GM21381 (cell line): ENCODE results near the gene GCH1.
"Not testable (repeated sequence)": the region's sequence is repeated elsewhere in the genome, so short reads cannot be mapped to it uniquely, and the experiment has no call there.

Experiments
- ATAC-seq: cut with Tn5 transposase; IDR thresholded peaks from one replicate; pipeline ENCODE4 v1.9.1; 2021; ENCODE audit warnings: mild to moderate bottlenecking, moderate library complexity; ENCODE audit not compliant: unreplicated experiment

The GCH1 gene

GRCh38 chr14:54908973-54909372 is 6.3 kb upstream of the GCH1 start:
- not testable (repeated sequence) for ATAC-seq

GRCh38 chr14:54908190-54908589 is 5.6 kb upstream of the GCH1 start:
- no peak for ATAC-seq

DNA sequence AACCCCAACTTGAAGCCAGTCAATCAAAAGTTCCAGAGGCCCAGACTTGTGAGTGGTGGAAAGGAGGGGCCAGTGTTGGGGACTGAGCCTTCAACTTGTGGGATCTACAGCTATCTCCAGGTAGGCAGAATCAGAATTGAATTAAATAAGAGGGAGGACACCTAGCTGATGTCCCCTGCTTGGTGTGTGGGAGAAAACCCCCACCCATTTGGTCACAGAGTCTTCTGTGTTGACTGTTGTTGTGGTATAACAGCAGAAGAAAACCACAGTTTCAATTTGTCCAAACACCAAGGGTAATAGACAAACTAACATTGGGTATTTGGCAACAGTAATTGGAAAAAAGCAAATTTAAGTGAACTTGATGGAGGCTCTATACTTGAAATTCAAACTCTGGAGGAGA is 3.4 kb upstream of the GCH1 start:
- ATAC-seq = no peak

DNA sequence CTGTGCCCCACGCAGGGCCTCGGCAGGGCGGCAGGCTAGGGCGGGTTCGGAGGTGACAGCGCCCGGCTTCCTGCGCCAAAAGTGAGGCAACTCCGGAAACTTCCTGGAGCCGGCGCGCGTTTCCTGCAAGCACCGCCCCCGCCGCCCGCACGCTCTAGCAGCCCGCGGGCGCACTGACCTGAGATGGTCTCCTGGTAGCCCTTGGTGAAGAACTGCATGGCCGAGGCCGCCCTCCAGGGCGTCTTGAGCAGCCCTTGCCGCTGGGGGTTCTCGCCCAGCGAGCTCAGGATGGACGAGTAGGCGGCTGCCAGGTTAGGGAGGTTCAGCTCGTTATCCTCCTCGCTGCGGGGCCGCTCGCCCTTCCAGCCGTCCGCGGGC is 494 bp downstream of the GCH1 start:
- ATAC-seq = peak; percentile 44

- ATAC-seq = no peak
Observed at GRCh38 chr14:54901380-54902142, 1.1 kb downstream of the GCH1 start.

DNA sequence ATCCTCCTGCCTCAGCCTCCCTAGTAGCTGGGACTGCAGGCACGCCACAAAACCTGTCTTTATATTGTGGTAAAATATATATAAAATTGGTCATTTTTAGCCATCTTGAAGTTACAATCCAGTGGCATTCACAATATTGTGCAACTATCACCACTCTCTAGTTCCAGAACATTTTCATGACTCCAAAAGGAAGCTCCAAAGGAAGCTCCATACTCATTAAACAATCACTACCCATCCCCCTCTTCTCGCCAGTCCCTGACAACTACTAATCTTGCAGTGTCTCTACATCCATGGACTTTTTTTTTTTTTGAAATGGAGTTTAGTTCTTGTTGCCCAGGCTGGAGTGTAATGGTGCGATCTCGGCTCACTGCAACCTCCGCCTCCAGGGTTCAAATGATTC is 3.1 kb downstream of the GCH1 start:
- no peak for ATAC-seq

GRCh38 chr14:54897809-54898555 is 4.6 kb downstream of the GCH1 start:
- ATAC-seq = not testable (repeated sequence)

DNA sequence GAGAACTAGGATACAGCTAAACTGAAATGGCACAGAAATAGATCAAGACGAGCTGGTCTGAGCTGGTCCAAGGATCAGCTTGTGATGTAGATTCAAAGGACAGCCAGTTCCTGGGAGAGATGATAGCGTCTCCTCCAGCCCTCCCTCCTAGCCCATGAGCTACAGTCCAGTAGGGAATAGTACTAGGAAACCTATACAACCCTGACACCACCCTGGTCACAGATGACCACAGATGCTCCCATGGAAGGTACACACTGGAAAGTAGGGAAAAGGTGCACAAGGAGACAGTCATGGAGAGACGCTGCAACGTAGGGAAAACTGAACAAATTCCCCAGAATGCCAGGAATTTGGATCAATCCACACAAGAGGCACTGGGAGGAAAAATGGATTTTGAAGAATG is 6.9 kb downstream of the GCH1 start:
- ATAC-seq = no peak

DNA sequence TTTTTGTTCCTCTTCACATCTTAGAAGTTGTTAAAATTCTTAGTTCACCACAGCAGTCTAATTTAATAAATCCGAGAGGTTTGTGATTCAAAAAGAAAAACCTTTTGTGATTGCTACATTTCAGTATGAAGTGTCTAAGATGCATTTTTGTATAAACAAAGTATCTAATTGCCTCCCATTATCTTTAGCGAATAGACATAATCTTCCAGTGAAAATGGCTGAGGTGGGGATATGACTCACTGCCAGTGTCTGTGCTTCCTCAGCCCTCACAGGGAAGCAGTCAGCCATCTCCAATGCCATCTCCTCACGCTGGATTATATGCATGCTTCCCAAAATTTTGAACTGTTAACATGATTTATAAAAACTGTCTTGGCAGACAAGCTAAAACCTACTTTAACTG is 7.6 kb downstream of the GCH1 start:
- ATAC-seq = no peak

GRCh38 chr14:54893151-54893760 is 9.4 kb downstream of the GCH1 start:
- ATAC-seq = no peak

DNA sequence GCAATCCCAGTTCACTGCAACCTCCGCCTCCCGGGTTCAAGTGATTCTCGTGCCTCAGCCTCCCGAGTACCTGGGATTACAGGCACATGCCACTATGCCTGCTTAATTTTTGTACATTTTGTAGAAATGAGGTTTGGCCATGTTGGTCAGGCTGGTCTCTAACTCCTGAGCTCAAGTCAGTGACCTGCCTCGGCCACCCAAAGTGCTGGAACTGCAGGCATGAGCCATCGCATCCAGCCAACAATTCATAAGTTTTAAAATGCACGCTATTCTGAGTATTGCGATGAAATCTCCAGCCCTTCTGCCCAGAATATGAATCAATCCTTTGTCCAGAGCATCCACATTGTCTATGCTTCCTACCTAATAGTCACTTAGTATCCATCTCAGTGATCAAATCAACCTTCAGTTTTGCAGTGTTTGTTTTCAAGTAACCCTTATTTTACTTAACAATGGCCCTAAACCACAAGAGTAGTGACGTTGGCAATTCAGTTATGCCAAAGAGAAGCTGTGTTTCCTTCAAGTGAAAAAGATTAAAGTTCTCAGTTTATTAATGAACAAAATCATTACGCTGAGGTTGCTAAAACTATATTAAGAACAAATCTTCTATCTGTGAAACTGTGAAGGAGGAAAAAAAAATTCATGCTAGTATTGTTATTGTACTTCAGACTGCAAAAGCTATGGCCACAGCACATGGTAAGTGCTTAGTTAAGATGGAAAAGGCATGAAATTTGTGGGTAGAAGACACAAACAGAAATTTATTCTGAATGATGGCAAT is 11.0 kb downstream of the GCH1 start:
- ATAC-seq = no peak

DNA sequence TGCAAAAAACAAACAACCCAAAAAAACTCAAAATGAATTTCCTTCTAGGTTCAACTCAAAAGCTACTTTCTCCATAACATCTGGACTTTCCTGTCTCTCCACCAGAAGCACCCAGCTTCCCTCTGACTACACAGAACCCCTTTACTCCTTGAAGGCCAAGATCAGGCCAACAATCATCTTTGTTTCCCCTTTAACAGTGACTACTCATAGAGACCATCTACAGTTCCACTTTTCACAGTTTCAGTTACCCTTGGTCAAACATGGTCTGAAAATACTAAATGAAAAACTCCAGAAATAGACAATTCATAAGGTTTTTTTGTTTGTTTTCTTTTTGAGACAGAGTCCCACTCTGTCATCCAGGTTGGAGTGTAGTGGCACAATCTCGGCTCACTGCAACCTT is 11.8 kb downstream of the GCH1 start:
- peak; percentile 74 for ATAC-seq

- no peak for ATAC-seq
Observed at GRCh38 chr14:54889919-54890318, 12.7 kb downstream of the GCH1 start.

DNA sequence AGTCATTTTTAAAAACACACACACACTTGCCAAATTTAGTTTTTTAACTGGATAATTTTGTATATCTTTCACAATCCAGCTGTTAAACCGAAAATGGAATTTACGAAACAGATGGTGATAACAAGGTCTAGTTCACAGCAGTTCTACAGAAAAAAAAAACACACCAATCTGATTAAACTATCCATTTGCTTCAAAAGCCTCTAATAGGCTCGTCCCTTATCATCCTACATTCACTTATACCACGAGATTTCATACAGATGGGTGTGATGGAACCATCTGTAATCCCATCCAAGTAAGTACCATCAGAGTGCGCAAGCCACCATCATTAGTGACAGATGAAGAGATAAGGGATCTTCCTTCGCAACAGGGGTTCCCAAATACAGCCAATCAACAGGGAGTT is 20.1 kb downstream of the GCH1 start:
- no peak for ATAC-seq

DNA sequence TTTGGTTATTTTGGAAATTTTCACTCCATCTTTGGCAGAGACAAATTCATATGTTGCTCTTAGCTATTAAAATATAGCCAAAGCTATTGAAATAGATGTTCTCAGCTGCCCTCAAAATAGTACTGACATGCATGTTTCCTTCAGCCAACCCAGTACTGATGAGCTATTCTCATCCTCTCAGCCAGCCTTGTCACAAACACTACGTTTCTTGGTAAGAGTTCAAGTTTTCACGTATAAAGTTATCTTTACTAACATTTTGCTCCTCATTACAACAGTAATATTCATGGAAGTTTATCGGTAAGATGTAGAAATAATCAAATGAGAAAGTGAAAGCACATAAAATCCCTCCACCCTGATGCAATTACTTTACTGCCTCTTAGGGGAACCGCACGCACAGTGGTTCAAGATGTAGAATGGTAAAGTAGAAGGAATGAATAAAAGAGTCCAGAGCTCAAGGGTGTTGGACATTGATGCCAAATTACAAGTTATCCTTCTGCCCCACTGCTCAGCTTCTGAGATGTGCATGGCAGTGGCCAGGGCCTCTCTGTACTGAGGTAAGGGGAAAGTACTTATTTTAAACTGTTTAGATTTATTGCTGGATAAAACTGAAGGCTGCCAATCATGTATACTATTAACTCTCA is 20.7 kb downstream of the GCH1 start:
- ATAC-seq = peak; percentile 45

DNA sequence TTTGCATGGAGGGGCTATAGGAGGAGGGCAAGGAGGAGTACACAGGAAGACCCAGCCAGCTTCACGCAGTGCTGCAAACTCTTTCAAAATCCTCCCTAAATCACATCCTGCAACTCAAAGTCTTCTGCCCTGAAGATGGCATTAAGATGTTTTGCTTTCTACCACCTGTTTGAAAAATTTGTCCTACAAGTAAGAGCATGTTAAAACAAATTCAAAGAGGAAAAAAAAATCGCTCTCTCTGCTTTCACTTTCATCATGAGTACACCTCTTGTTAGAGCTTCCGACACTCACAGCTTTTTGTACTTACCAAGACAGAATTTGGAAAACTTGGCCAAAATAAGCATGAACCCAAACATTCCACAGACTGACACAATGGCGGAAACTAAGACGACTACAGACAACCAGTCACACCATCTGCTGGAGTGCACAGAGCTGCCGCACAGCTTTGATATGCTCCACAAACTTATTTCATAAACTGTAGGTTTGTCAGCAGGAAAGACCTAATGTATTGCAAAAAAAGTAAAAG is 21.3 kb downstream of the GCH1 start:
- ATAC-seq = peak; percentile 60

GRCh38 chr14:54877703-54878021 is 25.0 kb downstream of the GCH1 start:
- no peak for ATAC-seq

DNA sequence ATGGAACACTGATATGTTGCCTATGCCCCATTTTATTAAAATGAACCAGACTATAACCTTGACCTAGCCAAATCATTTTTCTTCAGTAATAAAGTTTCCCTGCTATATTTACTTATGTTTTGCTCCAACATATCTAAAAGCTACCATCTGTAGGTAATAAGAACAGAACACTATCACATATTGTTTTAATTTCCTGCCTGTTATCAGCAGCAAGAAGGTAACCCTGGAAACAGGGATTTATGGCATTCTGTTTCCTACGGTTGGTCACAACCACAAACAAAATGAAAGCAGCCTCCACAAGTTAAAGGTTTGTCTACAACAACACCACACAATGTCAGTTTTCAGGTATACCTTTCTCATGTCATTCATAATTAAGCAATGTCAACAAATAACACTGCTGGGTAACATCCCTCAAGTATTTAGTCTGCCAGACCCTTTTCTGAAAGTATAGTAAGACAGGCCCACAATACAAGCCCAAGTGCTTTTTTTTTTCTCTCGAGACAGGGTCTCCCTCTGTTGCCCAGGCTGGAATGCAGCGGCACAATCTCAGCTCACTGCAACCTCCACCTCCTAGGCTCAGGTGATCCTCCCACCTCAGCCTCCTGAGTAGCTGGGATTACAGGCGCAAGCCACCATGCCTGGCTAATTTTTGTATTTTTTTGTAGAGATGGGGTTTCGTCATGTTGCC is 25.5 kb downstream of the GCH1 start:
- ATAC-seq = no peak

DNA sequence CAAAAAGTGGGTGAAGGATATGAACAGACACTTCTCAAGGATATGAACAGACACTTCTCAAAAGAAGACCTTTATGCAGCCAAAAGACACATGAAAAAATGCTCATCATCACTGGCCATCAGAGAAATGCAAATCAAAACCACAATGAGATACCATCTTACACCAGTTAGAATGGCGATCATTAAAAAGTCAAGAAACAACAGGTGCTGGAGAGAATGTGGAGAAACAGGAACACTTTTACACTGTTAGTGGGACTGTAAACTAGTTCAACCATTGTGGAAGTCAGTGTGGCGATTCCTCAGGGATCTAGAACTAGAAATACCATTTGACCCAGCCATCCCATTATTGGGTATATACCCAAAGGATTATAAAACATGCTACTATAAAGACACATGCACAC is 27.0 kb downstream of the GCH1 start:
- not testable (repeated sequence) for ATAC-seq
